ENCODE results near the gene DCK. TPM values are rescaled to one million over a fixed set of nuclear protein-coding genes. Genes with fewer than 3 reads are reported as not detected.

DCK gene
- total RNA-seq (10 to 100 TPM; 11.0 to 24.3 TPM), polyA plus RNA-seq (10 to 100 TPM in 1 of 2 donors, 1 to 10 TPM in 1; 5.3 to 13.6 TPM)
- long read RNA-seq, donor 1, transcript DCK-201 (7 exons, 2,716 nt) = major isoform, 19 of 19 reads
- long read RNA-seq, donor 1, partial matches to known transcripts = 0 of 19 reads
- long read RNA-seq, donor 1, other reads (novel, unspliced or antisense) = 0 of 19 reads
- long read RNA-seq, donor 2, partial matches to known transcripts = 11 of 15 reads
- long read RNA-seq, donor 2, other reads (novel, unspliced or antisense) = 0 of 15 reads
- long read RNA-seq, donor 3, transcript DCK-201 (7 exons, 2,716 nt) = major isoform, 5 of 6 reads
- long read RNA-seq, donor 3, partial matches to known transcripts = 0 of 6 reads
- long read RNA-seq, donor 3, other reads (novel, unspliced or antisense) = 0 of 6 reads
- long read RNA-seq, donor 4, partial matches to known transcripts = 0 of 4 reads
- long read RNA-seq, donor 4, other reads (novel, unspliced or antisense) = 0 of 4 reads
- long read RNA-seq, donor 5, transcript DCK-201 (7 exons, 2,716 nt) = major isoform, 14 of 16 reads
- long read RNA-seq, donor 5, partial matches to known transcripts = 0 of 16 reads
- long read RNA-seq, donor 5, other reads (novel, unspliced or antisense) = 0 of 16 reads

DNA sequence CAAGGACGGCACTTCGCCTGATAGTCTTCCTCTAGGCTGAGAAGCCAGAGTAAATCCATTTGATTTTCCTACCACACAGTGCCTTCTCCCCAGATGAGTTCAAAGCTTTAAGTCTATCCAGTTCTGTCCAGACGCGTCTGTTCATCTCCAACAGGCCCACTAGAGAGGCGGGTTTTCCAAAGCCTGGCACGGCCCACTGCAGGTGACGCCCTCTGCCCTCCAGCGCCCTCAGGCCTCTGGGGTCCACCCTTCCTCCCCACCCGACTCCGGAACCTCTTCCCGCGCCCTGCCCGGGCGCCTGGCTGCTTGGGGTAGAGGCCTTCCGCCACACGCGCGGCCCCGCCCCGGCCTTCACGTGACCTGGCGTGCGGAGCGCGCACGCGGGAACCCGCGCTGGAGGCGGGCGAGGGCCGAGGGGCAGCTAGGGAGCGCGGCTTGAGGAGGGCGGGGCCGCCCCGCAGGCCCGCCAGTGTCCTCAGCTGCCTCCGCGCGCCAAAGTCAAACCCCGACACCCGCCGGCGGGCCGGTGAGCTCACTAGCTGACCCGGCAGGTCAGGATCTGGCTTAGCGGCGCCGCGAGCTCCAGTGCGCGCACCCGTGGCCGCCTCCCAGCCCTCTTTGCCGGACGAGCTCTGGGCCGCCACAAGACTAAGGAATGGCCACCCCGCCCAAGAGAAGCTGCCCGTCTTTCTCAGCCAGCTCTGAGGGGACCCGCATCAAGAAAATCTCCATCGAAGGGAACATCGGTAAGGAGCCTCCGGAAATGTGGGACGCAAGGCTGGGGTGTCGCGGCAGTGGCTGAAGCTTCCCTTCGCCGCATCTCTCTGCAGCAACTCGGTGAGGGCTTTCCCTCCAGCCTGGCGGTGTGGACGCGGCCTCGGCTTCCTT lies at the start of gene DCK:
DCK (plus strand) TSS at position 469 of the 888 bp plus-strand sequence; CDS start at position 656, 187 bp downstream.
- 0 to 1% methylated on average over 74 of the region's 74 CpGs for WGBS, 2 donors
- Histone ChIP-seq H3K36me3 (ENCODE audit: control insufficient read depth in 4 of 4, insufficient read depth in 4 of 4, low read length in 4 of 4) (peaks cover 0 to 1% (median 0%) of the 10 kb centered on the region in 4 donors), H3K9ac (ENCODE audit: insufficient read depth in 1 of 2, low read length in 2 of 2) (peak within 1 kb of the TSS; percentile 87 to 89), H3K4me3 (peak within 1 kb of the TSS; percentile 63), H3K27me3 (ENCODE audit: control insufficient read depth in 3 of 3, insufficient read depth in 3 of 3, low read length in 2 of 3) (no peaks in the 10 kb centered on the region), H3K27ac (ENCODE audit: low read depth in 1 of 2, low read length in 1 of 2) (peak within 1 kb of the TSS; percentile 93 to 96), H3K4me1 (ENCODE audit: control insufficient read depth in 5 of 5, insufficient read depth in 5 of 5, low read length in 5 of 5) (peaks cover 5 to 20% (median 6%) of the 10 kb centered on the region in 5 donors), H3K9me3 (ENCODE audit: control insufficient read depth in 4 of 4, insufficient read depth in 3 of 4, low read length in 3 of 4) (no peaks in the 10 kb centered on the region)
- ATAC-seq (ENCODE audit: insufficient read depth, low FRiP score) = peak; percentile 99
- TF ChIP-seq CTCF (IDR thresholded peaks at IDR 0.05; ENCODE audit: control extremely low read depth, extremely low read depth) = no peak
- peak; percentile 91 to 97 (median 93) for DNase-seq

DNA sequence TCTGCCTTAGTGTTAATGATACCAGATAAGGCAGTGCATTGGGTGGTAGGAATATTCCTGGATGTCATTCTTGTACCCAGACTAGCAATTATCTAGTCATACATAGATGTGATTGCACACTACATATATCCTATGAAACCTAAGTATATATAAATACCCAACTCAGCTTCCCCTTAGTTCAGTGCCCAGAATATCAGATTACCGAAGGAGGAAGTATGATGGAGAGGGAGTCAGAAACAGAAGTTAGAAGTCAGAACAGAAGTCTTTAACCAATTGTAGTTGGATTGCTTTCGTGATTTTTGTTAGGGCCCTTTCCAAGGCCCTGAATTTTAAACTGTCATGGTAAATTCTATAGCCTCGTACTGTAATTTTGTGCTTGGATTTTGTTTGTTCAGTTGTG lies 48.4 kb upstream of the DCK start:
- Histone ChIP-seq H3K4me1 (ENCODE audit: control insufficient read depth in 5 of 5, insufficient read depth in 5 of 5, low read length in 5 of 5) (peaks cover 0 to 7% (median 0%) of the 10 kb centered on the region in 5 donors), H3K27me3 (ENCODE audit: control insufficient read depth in 3 of 3, insufficient read depth in 3 of 3, low read length in 2 of 3) (no peaks in the 10 kb centered on the region), H3K4me3 (no peak overlapping the region), H3K9me3 (ENCODE audit: control insufficient read depth in 4 of 4, insufficient read depth in 3 of 4, low read length in 3 of 4) (no peaks in the 10 kb centered on the region), H3K9ac (ENCODE audit: insufficient read depth in 1 of 2, low read length in 2 of 2) (no peak overlapping the region), H3K27ac (ENCODE audit: low read depth in 1 of 2, low read length in 1 of 2) (no peak overlapping the region), H3K36me3 (ENCODE audit: control insufficient read depth in 4 of 4, insufficient read depth in 4 of 4, low read length in 4 of 4) (peaks cover 0 to 6% (median 0%) of the 10 kb centered on the region in 4 donors)
- DNase-seq (no peak), ATAC-seq (ENCODE audit: insufficient read depth, low FRiP score) (peak; percentile 32)
- 26 to 41% methylated on average over 3 of the region's 3 CpGs for WGBS, 2 donors
- no peak for TF ChIP-seq CTCF (IDR thresholded peaks at IDR 0.05; ENCODE audit: control extremely low read depth, extremely low read depth)

DNA sequence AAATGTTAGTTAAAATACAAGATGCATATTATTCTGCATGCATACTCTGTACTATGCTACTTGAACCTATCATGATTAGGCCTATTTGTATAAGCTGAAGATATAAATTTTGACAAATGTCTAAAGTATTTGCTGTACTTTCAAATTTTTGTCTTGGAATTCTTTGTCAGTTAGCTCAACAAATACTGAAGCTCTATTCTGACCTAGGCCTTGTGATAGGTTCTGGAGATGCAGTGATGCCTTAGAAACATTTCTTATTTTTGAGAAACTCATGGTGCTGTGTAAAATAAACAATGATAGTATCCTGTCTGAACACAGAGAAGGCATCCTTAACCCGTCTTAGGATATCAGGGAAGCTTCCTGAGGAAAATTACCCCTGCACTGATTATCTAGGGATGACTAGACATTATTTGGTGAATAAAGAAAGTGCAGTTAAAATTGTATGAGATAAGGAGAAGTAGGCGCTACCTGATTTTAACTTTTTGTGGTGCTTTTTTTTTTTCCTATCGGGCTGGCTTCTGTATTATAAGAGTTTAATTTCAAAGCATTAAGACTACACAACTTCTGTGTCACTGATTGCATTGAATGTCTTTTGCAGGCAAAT lies 47.9 kb upstream of the DCK start:
- H3K4me3 ChIP-seq = no peak overlapping the region
- no peak overlapping the region for H3K9ac ChIP-seq (ENCODE audit: insufficient read depth in 1 of 2, low read length in 2 of 2)
- H3K27ac ChIP-seq (ENCODE audit: low read depth in 1 of 2, low read length in 1 of 2) = no peak overlapping the region
- TF ChIP-seq CTCF (IDR thresholded peaks at IDR 0.05; ENCODE audit: control extremely low read depth, extremely low read depth) = no peak
- H3K9me3 ChIP-seq (ENCODE audit: control insufficient read depth in 4 of 4, insufficient read depth in 3 of 4, low read length in 3 of 4) = no peaks in the 10 kb centered on the region
- ATAC-seq (ENCODE audit: insufficient read depth, low FRiP score) (no peak), DNase-seq (no peak)
- peaks cover 0 to 3% (median 0%) of the 10 kb centered on the region in 4 donors for H3K36me3 ChIP-seq (ENCODE audit: control insufficient read depth in 4 of 4, insufficient read depth in 4 of 4, low read length in 4 of 4)
- no peaks in the 10 kb centered on the region for H3K27me3 ChIP-seq (ENCODE audit: control insufficient read depth in 3 of 3, insufficient read depth in 3 of 3, low read length in 2 of 3)
- peaks cover 0 to 7% (median 0%) of the 10 kb centered on the region in 5 donors for H3K4me1 ChIP-seq (ENCODE audit: control insufficient read depth in 5 of 5, insufficient read depth in 5 of 5, low read length in 5 of 5)
- 68 to 78% methylated on average over 3 of the region's 3 CpGs for WGBS, 2 donors
